Neural cell (in vitro differentiated cells): ENCODE results near the gene SEC24C.

ENCODE experiments used
- CTCF ChIP-seq: fragments of 450-650 bp; IDR thresholded peaks from 2 replicates; pipeline ENCODE4 v1.5.1; 2014; ENCODE audit warnings: antibody characterized with exemption, mild to moderate bottlenecking, moderate library complexity; ENCODE audit not compliant: poor library complexity, severe bottlenecking
- EP300 ChIP-seq: fragments of 450-650 bp; conservative IDR thresholded peaks from 2 replicates; pipeline ENCODE4 v1.6.1; 2014; ENCODE audit warnings: antibody characterized with exemption, mild to moderate bottlenecking, moderate library complexity; ENCODE audit not compliant: poor library complexity, severe bottlenecking
- EZH2 ChIP-seq: fragments of 200-600, 300-800 bp; shearing (Covaris generic), sonication (generic); IDR thresholded peaks from 2 replicates; pipeline ENCODE4 v1.6.1; 2014; ENCODE audit warnings: antibody characterized with exemption, low read length, borderline replicate concordance, mild to moderate bottlenecking; ENCODE audit not compliant: insufficient read depth, poor library complexity, severe bottlenecking
- RAD21 ChIP-seq: fragments of 450-650 bp; conservative IDR thresholded peaks from 2 replicates; pipeline ENCODE4 v1.6.1; 2014; ENCODE audit warnings: antibody characterized with exemption, mild to moderate bottlenecking, moderate library complexity
- REST ChIP-seq: IDR thresholded peaks from 2 replicates; pipeline ENCODE4 v1.6.1; 2012; ENCODE audit warnings: borderline replicate concordance
- SMC3 ChIP-seq: fragments of 450-650 bp; conservative IDR thresholded peaks from 2 replicates; pipeline ENCODE4 v1.6.1; 2014; ENCODE audit warnings: antibody characterized with exemption, mild to moderate bottlenecking, moderate library complexity; ENCODE audit not compliant: poor library complexity

GRCh38 chr10:73773152-73773879 is 29.1 kb downstream of the SEC24C start:
- no peak for TF ChIP-seq CTCF
- no peak for TF ChIP-seq EP300
- no peak for TF ChIP-seq SMC3
- no peak for TF ChIP-seq EZH2
- no peak for TF ChIP-seq REST
- no peak for TF ChIP-seq RAD21
